Activated naive CD4-positive, alpha-beta T cell treated with Interleukin-2 at 50 U/mL for 16 hours (primary cell): ENCODE data around the gene CORO6.

Source experiments
- DNase-seq: peaks from one replicate; pipeline ENCODE4 v3.0.0-alpha.2; 2020

The CORO6 gene

DNA sequence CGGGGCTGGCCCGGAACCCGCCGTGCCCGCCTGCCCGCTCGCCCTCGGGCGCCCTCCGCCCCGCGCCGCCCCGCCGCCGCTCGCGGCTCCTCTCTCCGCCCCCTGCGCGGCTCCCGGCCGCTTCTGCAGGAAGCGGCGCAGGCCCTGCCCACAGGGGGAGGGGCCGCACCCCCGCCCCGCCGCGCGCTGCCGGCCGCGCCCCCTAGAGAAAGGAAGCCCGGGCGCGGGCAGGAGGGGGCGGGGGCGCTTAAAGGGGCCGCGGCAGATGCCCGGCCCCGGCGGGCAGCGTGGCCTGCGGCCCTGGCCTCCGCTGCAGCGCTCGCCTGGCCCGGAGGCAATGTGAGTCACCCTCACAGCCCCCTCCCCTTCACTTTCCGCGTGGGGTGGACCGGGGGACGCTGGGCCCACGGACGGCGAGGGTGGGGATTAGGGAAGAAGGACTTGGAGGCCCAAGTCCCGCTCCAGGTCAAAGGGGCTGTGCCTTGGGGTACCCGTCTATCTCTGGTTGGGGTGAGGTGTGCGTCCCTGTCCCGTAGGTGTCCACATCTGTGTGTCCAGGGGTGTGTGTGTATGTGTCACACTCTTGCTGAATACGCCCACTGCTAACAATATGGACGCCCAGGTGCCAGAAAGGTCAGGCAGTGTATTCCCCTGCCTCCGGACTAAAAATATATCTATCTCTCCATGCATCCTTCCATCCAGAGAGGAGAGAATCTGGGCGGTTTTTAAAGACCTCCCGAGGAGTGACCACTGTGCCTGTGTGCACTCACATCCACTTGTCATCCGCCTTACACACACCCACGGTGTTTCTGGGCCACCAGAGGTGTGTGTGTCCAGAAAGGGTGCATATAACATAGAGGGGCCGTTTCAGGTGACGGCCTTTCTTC is 32.9 kb downstream of the CORO6 start, which contains the start of gene GIT1:
TSS of gene GIT1 (minus strand) at position 125 of the 887 bp plus-strand sequence. CDS start 270 bp downstream, outside the sequence.
- peak; percentile 85 for DNase-seq

DNA sequence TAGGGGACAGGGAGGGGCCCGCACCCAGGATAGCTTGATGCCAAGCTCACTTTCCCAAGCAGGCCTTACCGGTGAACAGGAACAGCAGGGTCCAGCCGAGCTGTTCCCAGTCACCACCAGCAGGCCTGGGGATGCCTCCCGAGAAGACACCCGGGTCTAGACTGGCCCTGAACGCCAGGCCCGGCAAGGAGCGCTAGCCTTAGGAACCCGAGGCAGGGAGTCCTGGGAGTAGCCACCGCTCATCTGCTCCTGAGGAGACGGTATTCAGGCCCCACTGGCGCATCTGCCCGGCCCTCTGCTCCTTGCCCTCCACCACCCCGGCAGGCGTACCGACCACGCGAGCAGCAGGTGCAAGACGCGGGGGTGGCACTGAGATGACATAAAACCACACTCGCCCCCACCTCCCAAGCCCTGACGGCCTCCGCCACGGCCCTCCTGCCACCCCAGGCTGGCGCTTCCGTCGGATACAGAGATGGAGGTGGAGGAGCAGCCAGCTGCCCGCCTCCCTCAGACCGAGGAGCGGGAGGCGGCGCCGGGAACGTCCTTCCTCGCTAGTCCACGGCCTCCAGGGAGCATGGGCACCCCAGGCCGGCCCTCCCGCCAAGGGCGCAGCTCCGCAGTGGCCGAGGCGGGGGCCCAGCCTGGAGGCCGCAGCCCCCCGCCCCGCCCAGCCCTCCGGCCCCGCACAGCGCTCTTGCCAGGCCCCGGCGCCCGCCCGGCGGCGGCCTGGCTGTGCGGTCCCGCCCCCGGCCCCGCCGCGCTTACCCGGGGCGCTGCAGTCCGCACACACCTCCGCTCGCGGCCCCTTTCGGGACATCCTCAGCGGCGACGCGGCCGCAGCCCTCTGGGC is 33.9 kb downstream of the CORO6 start:
- peak; percentile 69 for DNase-seq

DNA sequence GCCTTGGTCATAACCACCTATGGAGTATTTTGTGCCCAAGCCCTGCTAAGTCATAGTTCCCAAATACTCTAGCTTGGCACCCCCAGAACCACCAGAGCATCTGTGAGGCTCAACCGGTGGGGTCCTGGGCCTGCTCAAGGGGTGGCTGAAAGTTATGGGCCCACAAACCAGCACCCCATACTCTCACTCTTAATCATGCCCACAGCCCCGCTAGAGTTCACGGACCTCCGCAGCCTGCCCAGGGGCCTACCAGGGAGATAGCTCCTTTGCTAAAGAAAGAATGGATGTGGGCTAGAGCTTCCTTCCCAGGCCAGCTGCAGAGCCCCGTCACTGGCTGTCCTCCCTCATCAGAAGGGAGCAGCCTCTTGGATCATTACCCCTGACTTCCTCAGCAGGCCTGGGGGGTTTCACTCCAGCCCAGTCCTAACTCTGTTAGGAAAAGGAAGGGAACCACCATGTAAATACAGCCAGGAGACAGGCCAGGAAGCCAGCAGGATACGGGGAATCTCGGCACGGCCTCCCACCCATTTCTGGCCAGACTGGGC is 34.6 kb downstream of the CORO6 start:
- no peak for DNase-seq

DNA sequence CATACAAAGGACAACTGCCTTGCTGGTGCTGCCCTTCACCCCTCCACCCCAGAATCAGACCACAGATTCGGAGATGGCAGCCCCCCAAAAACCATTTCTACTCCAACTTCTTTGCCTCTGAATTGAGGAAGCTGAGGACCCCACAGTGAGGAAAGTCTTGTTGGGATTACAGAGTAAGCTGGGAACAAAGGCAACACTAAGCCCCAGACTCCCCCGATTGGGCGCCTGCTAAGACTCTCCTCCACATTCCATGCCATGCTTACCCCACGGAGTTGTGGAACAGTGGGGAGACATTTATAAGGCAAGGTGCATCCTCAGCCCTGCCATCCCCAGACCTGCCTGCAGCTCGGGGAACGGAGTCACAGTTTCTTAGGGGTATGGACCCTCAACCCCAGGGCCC is 35.1 kb downstream of the CORO6 start:
- no peak for DNase-seq

DNA sequence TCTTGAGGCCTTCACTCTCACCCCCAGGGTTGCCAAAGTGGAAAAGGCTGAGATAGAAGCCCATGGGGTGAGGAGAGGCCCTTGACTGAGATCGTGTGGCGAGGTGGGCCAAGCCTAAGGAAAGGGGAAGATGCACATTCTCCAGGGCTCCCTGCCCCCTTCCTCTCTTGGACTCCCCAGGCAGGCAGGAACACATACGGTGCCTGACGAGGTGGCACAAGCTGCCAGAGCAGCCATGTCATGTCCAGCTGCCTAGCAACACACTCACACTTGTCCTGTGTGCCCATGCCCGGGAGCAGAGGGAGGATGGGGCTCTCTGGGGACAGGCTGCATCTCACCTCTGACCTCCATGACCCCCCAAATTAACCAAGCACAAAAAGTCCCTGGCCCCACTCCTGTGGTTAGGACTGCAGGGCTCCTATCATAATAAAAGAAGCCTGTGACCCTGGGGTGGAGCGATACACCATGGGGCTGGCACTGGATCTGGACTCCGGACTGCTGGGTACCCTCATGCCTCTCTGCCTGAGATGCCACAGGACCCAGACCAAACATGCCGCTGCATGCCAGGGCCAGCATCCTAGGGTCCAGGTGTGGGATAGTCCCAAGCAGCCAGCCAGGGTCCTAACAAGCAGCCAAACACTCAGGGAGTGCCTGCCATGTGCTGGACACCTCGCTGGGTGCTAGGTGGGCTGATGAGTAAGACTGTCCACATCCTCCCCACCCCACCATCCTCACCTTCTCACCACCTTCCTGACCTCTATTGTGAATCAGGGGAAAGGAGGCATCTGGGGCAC is 35.8 kb downstream of the CORO6 start:
- no peak for DNase-seq

DNA sequence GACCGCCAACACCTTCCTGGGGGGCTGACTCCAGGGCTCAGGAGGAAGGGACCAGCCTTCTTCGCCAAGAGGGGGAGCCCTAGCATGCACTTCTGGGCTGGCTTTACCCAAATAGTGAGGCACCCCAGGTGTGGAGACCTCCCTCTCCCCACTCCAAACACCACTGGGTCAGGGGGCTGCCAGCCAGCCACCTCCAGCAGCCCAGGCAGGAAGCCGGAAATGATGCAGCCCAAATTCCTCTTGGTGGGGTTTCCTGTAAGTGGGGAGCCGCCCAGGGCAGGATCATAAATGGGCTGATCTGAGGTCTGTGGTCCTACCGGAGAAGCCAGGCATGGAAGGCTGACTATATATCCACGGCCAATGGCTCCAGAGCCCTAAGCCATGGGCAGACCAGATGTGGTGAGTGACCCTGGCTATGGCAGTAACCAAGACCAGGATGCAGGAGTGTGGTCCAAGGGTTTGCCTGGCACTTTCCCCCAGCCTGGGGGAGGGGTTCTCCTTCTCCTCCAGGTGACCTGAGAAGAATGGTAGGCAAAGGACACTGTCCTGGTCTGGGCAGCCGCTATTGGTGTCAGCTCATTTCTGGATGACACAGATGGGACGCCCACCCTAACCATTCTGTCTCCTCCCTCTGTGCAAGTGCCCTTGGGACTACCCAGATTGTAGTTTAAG is 37.5 kb downstream of the CORO6 start:
- peak; percentile 34 for DNase-seq

DNA sequence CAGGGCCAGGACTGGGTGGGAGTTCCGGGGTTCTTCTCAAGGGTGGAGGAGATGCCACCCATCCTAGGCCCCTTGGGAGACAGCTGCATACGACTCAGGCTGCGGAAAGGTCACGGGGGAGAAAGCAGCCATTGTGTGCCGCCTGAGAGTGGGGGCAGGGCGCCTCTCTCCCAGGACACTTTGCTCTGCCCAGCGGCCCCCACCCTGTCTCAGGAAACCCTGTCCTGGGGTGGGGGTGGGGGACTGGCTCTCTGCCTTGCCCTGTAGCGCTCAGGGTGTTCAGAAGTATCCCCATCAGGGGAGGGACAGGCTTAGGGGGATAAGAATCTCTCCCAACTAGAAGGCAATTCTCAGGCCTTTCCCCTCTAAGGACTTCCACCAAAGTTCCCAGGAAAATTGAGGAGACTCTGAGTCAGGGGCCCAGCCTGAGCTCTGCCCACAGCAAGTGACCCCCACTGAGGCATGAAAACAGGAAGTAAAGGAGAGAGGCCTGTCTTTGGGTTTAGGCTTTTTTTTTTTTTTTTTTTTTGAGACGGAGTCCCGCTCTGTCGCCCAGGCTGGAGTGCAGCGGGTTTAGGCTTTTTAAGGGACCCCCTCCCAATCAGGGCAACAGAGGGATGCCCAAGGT is 38.1 kb downstream of the CORO6 start:
- DNase-seq, result no peak

DNA sequence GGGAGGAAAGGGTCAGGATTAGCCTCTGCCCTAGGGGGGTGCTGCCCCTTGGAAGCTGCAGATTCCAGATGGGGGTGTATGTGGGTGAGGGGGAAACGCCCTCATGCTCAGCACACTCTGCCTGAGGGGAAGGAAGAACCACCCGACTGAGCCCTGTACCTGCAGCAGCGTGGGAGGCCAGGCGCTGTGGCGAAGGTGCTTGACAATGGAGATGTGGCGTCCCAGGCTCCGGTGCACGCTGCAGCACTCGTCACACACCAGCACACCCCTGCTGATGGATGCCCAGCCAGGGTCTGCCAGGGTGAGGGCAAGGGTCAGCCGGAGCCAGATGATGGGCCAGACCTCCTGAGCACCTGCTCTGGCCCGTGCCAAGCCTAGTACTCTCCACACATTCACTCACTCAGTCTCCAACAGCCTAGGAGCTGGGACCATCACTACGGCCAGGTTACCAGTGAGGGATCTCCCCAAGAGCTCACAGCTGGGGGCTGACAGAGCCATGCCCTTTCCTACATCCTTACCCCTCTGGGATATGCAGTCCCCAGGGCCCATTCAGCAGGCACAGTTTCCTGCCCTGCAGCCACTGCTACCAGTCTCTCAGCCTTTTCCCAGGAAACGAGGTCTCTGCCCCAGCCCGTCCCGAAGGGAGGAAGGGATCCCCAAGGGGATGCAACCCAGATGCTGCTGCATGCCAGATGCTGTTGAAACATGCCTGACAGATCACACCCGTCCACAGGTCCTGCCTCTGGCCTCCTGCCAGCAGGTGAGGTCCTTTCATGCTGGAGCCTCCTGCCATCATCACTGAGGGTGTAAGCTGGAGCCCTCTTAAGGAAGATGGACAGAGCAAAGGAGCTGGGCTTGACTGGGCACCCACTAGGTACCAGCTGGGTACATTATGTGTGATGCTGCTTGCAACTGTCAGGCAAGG is 39.1 kb downstream of the CORO6 start:
- DNase-seq, result no peak

DNA sequence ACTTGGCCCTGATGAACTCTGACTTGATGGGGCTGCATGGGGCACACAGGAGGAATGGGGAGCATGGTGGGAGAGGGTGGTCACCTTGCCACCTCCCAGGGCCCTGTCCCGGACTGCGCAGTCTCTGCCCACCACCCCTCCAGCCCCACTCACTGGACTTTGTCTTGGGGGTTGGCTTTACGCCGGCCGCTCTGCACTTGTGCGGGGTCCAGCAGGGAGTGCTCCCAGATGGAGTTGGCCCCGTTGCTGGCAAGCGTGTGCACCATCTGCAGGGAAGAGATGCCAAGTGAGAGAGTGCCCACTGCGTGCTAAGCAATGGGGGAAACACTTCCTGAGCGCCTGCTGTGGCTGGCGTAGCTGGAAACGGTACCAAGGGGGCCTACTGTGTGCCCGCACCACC is 39.9 kb downstream of the CORO6 start:
- DNase-seq, result no peak

DNA sequence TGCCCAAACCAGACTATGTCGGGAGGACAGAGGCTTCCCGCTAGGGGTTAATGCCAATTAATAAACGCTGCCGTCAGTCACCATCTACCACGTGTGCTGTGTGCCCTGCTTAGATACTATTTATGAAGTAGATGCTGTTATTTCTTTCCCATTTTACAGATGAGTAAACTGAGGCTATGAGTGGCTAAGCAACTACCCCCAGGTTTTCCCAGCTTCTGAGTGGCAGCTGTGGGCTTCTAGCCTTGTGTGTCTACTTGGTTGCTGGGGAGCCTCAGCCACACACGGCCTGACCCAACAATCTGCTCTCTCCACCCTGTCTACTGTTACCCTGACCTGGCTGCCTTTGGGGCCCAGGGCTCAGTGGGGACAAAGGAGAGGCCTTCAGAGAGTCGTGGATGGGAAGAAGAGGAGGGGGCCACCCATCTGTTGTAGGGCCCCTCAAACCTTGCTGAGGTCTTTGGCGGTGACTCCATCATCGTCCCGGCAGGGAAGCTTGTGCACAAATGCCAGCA is 40.4 kb downstream of the CORO6 start:
- DNase-seq, result no peak

DNA sequence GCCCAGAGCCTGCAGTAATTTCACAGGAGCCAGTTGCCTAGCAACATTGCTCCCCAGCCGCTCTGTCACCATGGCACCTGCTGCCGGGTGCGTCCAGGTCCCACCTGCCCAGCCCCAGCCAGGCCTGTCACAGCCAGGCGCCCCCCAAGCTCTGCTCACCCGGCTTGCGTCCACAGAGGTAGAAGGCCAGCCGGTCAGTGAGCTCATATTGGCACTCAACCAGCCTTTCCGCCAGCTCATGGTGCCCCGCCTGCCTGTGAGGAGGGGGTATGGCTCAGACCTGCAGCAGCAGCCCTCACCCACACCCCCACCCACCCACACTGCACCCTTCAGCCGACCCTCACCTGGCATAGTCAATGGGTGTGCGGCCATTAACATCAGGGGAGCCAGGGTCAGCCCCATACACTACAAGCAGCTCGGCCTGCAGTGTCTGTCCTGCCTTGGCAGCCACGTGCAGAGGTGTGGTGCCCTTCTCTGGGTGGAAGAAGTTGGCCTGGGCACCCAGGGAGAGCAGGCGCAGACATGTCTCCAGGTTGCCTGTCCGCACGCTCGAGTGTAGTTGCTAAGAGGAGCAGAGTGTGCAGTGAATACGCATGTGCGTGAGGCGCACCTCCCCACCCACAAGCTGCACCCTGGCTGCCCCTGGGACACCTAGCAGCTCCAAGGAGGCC is 41.0 kb downstream of the CORO6 start:
- no peak for DNase-seq

DNA sequence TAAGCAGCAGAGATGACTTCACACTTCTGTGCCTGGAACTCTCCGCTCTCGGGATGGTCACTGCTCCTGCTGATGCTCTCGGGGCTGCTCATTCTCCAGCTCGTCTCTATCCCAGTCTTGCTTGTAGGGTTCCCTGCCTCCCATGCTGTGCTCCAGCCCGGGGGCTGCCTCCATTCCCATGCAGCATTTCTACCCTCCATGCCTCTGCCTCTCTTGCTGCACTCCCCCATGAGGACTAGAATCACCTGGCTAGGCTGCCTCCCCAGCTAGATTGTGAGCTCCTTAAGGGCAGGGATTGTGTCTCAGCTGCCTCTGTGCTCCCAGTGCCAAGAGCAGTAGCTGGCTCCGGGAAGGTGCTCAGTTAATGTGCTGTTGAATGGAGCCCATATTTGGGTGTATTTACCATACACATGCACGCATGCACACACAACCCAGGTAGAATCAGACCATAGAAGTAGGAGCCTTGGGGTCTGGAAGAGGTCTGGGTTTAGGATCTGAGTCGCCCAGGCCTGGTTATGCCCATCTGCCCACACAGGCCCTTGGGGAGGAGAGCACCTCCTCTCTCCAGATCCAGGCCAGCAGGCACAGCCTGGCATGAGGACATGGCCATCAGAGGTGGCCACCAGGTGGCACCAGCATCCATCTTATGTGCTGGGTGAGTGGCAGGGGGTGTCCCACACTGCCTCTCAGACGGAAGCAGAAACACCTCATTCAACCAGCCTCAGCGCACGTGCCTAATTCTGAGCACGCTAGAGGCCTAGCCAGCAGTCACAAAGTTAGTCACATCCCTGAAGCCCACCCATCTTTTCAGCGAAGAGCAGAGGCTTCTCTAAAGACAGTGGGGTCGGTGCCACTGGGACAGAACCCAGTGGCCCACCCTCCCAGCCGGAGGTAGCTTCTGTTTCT is 42.6 kb downstream of the CORO6 start:
- DNase-seq, result peak; percentile 93

DNA sequence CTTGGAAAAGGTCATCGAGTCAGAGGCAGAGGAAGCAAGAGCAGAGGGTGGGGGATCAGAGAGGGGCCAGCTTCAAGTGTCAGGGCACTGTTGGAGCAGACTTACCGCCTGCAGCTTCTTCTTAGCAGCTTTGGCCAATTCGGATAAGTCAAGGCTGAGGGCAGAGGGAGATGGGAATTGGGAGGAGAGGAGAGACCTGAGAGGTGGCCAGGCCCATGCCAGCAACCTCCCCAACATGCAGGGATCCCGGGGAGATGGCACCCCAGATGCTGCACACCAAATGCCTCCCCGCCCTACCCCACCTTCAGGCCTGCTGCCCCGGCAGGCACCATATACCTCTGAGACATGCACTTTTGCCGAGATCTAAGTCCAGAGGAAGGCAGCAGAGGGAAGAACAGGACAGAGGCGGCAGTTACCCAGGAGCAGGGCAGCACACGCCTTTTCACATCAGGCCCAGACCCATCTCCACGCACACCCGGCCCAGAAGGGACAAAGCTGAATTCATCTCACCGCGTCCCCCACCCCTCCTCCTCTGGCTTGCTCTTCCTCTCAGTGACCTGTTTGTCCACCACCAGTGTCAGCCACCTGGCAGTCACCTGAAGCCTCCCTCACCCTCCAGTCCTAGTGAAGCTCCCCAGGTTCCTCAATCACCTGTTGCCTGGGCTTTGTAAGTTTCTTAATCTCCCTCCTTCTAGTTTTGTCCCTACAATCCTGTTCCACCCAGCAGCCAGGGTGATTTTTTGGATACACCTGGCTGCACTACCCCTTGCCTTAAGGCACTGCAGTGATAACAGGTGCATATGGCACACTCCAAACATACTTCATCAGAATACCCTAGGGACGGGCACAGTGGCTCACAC is 43.9 kb downstream of the CORO6 start:
- DNase-seq, result no peak

DNA sequence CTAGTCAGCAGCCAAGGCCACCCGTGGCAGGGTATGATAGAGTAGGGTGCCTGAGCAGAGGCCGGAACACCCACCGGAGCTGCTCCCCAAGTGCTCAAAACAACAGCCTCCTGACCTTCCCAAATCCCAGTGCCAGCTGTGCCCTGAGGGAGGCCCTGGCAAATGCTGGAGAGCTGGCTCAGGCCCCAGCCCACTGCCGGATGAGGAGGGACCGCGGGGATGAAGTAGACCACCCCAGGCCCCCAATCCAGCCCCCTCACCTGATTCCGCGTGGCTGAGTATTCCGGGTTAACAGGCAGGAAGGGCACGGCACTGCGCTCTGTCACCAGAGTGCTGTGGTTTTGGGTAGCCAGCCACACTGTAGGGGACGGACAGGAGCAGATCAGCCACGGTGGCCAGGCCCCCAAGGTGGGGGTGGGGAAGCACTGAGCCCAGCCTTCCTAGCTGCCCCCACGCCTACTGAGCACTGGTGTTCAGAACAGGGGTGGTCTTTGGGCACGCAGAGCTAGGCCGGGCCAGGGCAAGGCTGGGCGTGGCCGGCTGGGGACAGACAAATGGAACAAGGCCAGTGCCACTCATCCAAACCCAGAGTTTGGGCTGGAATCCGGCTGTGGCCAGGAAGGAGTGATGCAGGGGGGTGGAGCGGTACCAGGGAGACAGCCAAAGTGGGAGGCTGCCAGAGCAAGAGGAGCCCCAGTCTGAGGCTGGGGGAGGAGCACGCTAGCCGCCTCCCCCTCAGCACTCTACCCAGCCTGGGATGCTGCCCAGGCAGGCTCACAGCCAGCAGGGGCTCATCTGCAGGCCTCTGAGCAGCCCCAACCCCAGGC is 45.1 kb downstream of the CORO6 start:
- no peak for DNase-seq

DNA sequence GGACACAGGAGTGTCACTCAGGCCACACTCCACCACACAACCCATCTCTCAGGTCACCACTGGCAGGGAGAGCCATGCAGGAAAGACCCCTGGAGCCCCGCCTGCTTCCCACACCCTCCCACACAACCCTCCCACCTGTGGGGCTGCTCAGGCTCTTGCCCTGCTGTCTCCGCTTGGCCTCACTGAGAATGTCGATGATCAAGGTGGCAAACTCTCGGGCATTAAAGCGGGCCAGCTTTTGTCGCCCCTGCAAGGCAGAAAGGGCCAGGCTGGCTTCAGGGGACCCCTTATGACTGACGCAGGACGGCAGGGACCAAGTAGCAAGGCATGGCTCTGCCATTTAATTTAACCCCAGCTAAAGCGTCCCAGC is 45.7 kb downstream of the CORO6 start:
- no peak for DNase-seq

DNA sequence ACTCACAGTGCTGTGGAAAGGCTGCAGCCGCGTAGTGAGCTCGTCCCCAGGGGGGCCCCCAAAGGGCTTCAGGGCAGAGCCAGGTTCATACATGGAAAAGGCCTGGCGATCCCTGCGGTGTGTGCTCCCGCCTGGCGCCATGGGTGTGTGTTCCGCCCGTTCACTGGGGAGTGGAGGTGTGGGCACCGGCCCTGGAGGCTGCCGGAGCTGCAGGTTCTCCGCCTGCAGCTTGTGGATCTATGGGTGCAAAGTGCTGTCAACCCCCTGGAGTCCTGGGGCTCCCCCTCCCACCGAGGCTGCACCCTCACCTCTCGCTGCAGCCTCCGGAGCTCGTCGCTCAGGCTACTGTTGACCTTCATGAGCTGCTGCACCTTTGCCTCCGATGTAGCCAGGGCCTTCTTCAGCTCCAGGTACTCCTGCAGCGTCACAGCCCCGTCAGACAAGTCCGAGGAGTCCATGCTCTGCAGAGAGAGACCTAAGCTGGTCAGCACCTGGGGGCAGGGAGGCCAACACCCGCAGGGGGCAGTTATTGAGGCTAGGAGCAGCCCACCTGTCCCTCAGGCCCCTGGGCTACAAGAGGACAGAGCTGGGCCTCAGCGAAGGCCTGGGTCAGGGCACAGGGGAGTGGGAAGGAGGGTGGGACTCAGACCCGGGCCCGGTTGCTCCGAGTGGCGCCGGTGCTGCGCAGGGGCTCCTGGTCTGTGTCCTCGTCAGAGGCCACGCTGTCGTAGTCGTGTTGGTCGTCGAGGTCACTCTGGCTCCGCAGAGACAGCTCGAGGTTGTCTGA is 46.3 kb downstream of the CORO6 start:
- DNase-seq, result no peak
